ENCODE data around the gene DYNLT1.
"Not testable (repeated sequence)": the region's sequence is repeated elsewhere in the genome, so short reads cannot be mapped to it uniquely, and the experiment has no call there.

Gene DYNLT1

DNA sequence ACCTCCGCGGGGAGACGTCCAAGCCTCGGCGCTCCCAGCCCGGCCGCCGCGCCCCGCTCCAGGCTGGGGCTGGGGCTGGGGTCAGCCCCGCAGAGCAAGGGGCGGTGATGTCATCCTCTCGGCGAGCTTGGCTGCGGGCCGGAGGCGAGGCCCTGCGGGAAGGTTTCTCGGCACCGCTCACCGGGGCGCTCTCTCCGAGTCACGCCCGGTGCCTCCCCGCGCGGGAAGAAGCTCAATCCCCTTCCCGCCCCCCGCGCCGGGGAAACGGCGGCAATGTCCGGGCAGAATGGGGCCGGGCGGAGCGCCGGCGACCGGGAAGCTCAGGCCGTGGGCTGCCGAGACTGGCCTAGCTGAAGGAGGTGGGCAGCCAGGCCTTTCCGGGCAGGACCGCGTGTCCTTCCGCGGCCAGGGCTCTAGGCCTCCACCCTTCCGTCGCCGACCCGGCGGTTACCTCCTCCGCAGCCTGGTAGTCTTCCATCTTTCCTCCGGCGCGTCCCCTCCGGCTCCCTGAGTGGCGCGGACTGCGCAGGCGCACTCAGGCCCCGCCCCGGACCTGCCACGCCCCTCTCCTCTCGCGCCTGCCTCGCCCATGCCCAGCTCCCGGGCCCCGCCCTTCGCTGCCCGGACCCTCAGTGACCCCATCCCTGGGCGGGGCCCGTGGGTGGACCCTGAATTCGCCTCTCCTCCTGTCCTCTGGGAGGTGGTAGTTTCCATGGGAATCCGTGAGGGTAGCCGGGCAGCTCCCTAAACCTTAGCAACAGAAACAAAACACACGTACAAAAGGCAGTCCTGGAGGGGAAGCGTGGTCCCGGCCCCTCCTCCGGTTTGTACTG lies at the start of gene DYNLT1:
Gene DYNLT1, minus strand, starts transcription at position 513 of the 833 bp plus-strand sequence. Its CDS starts 35 bp downstream, at position 478.
- DNase-seq = peak; percentile 43 to 92 (median 82)

DNA sequence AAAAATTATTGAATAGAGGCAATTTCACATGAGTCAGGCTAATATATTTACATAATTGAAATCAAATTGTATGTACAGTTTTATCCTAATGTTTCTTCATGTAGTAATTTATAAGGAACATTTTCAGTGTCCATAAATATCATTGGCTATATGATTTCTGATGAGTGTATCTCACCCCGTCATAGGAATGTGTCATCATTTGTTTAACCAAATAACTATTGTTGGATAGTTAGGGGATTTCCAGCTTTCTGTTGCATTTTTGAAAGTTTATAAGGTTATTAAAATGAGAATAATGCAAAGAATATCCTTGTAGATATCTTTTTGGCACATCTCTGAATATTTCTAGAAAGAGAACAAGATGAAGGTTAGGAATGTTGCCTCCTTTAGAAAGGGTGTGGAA lies 44.3 kb upstream of the DYNLT1 start:
- DNase-seq = no peak

DNA sequence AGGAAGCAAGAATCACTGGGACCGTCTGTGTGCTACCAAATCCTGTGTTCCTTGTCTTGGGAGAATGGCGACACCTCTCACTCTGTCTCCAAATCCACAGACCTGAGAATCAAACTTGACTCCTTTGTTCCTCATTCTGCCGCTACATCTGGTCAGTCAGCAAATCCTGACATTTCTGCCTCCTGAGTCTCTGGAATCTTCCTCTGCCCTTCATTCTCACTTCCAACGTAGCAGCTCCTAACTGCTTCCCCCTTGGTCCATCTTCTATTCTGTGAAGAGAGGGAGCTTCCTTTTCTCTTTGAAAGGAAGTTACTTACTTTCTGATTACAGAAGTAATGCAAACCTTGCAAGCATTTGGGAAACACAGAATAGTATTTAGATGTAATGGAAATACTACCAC lies 43.0 kb upstream of the DYNLT1 start:
- no peak for DNase-seq

GRCh38 chr6:158686791-158687381 lies 42.3 kb upstream of the DYNLT1 start:
- no peak for DNase-seq

DNA sequence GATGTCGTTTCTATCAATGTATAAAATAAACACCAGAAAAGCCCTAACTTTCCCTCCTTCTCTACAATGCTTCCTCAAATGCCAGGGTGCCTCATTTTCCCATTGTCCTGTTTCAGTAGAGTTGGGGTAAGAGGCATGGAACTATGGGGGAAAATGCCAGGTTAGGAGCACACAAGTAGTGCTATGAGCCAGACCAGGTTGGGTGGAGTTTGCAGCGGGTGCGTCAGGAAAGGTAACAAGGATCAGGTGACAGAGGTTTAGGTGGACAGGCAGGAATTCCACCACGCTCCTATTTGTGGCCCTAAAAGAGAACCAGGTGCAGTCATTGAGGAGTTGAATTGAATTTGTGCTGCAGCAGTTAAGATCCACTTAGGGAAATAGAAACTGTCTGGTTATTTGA lies 41.8 kb upstream of the DYNLT1 start:
- DNase-seq = no peak

DNA sequence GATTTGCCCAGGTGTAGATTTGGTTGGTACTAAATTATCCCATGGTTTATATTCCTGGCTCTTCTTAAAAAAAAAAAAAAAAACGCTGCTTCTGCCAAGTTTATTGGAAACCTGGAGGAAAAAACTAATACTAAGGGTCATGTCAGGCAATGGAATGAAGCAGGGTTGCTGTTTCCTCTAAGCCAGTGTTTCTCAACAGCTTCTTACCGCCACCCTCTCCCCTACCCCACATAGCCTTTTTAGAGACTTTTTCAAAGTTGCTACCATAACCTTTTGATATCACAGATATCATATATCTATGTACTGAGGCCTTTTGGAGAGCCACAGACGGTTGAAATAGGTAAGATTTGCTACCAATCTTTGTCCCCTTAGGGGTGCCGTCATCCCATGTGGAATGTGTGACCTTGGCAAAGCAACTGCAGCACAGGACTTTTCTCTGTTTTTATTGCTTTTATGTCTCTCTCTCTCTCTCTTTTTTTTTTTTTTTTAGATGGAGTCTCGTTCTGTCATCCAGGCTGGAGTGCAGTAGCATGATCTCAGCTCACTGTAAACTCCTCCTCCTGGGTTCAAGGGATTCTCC lies 40.3 kb upstream of the DYNLT1 start:
- DNase-seq = no peak

GRCh38 chr6:158684311-158684710 lies 39.8 kb upstream of the DYNLT1 start:
- DNase-seq = no peak

DNA sequence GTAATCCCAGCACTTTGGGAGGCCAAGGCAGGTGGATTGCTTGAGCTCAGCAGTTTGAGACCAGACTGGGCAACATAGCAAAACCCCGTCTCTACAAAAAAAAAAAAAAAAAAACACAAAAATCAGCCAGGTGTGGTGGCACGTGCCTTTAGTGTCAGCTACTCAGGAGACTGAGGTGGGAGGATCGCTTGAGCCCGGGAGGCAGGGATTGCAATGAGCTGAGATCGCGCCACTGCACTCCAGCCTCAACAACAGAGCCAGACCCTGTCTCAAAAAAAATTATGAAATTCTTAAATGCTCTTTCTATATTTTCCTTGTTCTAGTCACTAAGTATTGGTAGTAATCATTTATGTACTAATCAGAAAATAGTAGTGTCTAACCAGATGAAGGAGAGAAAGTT lies 35.9 kb upstream of the DYNLT1 start:
- no peak for DNase-seq

DNA sequence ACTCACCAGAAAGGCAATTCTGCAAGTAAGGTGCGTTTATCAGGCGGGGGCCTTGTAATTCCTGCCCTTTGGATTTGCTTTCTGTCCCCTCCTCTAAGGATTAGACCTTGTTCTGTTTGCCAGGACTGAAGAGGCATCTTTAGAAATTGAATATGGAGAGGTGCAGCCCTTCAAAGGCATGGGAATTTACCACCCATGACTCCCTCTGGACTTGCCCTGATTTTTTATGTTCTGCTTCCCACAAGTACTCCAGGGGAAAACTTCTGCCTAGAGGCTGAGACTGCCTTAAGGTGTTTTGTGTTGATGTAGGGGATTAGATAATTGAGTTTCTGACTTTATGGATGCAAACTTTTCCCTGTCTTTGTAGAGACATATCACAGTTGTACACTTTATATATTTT lies 35.5 kb upstream of the DYNLT1 start:
- no peak for DNase-seq

GRCh38 chr6:158677906-158678578 lies 33.5 kb upstream of the DYNLT1 start:
- DNase-seq = no peak

GRCh38 chr6:158677094-158677493 lies 32.6 kb upstream of the DYNLT1 start:
- not testable (repeated sequence) for DNase-seq

DNA sequence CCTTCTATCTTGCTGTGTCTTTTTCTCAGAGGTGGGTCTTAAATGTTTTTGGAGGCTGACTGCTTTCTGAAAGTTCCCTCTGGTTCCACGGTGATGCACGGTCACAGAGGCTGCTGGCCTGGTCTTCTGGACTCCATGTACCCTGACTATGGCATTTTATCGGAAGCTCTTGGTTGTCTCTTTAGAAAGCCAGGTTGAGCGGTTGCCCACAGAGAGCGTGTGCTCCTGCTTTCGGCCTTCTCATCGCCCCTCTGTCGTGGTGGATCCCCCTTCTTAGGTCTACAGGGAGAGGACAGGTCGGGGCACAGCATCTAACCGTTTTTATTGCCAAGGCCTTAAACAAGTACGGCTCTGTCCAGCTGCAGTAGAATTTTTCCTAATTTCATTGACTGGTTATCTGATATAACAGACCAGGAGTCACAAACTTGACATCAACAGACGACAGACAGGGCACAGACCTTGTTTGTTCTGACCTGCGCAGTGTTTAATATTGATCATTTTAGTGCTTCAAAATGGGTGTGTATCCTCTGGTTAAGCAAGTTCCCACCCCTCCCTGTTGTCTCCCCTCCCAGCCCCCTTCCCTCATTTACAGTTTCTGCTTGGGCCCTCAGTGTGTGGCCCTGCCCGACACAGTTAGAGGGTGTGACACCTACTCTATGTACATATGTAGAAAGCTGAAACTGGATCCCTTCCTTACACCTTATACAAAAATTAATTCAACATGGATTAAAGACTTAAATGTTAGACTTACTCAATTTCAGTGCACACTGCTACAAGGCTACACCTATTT lies 30.0 kb upstream of the DYNLT1 start:
- no peak for DNase-seq

GRCh38 chr6:158672726-158673125 lies 28.2 kb upstream of the DYNLT1 start:
- DNase-seq = no peak

DNA sequence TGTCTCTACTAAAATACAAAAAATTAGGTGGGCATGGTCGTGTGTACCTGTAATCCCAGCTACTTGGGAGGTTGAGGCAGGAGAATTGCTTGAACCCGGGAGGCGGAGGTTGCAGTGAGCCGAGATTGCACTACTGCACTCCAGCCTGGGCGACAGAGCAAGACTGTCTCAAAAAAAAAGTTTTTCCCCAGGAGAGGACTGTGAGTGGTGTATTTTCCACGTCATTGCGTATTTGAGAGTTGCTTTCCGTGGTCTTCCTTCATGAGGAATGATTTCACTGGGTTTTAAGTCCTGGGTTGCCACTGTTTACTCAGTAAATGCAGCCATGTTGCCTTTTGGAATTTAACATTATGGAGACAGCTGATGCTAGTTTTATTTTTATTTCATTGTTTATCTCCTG lies 27.6 kb upstream of the DYNLT1 start:
- DNase-seq = not testable (repeated sequence)

- no peak for DNase-seq
Observed at GRCh38 chr6:158669145-158670035, 24.8 kb upstream of the DYNLT1 start.

- no peak for DNase-seq
Observed at GRCh38 chr6:158668707-158669103, 24.2 kb upstream of the DYNLT1 start.

DNA sequence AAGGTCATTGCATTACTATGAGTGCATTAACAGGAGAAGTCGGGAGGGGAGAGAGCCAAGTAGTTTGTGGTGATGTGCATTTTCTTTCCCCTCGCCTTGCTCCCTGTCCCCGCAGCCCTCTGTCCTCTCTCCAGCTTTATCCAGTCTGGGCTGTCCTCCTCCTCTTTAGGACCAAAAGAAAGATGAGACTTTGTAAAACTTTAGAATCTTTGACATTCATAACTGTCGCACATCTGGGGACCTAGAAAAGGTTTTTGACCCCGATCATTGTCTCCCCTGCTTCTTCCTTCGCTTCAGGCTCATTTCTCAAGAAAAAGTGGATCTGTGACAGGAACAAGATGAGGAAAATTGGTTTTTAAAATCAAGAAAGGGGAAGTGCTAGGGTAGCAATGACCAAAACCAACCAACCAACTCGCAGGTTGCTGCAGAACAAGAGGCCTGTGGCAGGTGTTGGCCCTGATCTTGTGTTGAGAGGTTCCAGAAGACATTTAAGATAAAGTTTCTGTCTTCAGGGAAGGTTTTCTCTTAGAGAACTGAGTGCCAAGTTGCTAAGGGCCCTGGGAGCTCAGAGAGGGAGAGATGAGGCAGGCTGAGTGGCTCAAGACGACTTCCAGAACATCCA lies 22.9 kb upstream of the DYNLT1 start:
- DNase-seq = no peak

DNA sequence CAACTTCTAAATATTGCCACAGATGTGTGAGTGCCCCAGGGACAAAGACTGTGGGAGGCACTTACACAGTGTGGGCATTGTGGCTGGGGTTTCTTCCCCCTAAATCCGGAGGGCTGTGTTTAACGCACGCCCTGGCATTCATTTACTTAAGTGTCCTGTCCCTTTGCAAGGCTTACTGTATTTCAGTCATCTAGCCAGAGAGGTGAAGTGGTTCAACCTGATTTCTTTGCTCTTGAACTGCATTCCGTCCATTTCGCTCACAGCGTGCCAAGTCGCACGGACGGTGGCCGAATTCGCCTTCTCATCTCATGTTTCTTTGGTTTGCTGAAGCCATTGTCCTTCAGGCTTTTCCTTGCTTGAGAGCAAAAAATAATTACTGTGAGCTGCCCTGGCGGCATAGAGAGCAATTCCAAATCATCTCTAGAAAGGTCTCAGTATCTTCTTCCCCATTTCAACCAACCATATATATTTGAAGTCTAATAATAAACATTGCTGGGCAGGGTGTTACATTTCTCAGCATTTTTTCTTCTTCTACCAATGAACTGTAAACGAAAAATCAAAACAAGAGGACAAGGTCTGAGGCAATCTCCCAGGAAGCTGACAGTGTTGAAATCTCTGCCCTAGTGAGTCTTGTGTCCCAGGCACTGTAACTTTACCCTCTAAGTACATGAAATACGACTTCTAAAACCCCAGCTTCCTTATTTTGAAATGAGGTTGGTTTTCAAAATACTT lies 22.3 kb upstream of the DYNLT1 start:
- no peak for DNase-seq

DNA sequence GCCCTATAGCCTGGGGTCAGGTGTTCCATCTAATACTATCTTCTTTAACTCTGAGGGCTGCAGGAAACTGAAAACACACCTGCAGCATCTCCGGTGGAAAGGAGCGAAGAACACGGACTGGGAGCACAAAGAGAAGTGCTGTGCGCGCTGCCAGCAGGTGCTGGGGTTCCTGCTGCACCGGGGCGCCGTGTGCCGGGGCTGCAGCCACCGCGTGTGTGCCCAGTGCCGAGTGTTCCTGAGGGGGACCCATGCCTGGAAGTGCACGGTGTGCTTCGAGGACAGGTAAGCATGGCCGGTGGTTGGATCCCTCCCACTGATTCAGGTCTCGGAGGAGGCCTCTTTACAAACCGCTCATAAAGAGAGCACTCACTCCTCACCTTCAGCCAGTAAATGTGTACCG lies 20.8 kb upstream of the DYNLT1 start:
- DNase-seq = no peak

Measured in hypothalamus (tissue), 51 donors.